Measurements from ENCODE around the gene DLG2.

- TF ChIP-seq CTCF (IDR thresholded peaks at IDR 0.05; ENCODE audit: insufficient read depth, low read depth, low read length) (no peak), EZH2 (IDR thresholded peaks at IDR 0.05; ENCODE audit: insufficient read depth, low read length) (no peak)
Measured at GRCh38 chr11:83557653-83558052, 2069.5 kb downstream of the DLG2 start.
